K562 (cell line): ENCODE data around the gene TMEM120B. TPM values are rescaled to one million over a fixed set of nuclear protein-coding genes. Genes with fewer than 3 reads are reported as not detected.

Source experiments
- FOS ChIP-seq: IDR thresholded peaks from 3 replicates; pipeline ENCODE4 v1.6.1; 2011; ENCODE audit not compliant: insufficient read length; ENCODE audit errors: extremely low read depth
- FOXJ3 ChIP-seq: sonication (generic); formaldehyde crosslinking; IDR thresholded peaks from 2 replicates; pipeline ENCODE4 v1.4.0; 2020; ENCODE audit warnings: mild to moderate bottlenecking, missing genetic modification reagents
- HDAC6 ChIP-seq: IDR thresholded peaks from 2 replicates; pipeline ENCODE4 v1.6.1; 2012; ENCODE audit warnings: low read depth, mild to moderate bottlenecking, control low read depth, inconsistent platforms, low read length, moderate library complexity
- HNRNPK ChIP-seq: fragments of 200-400 bp; formaldehyde crosslinking; IDR thresholded peaks from one replicate; pipeline ENCODE4 v1.6.1; 2018; ENCODE audit warnings: mild to moderate bottlenecking, low read depth, low read length; ENCODE audit not compliant: poor library complexity, severe bottlenecking
- MEF2D ChIP-seq: conservative IDR thresholded peaks from 2 replicates; pipeline ENCODE4 v1.6.1; 2016; ENCODE audit warnings: low read depth, missing genetic modification characterization, missing compliant biosample characterization
- NELFE ChIP-seq: IDR thresholded peaks from 2 replicates; pipeline ENCODE4 v1.6.1; 2011; ENCODE audit warnings: mild to moderate bottlenecking; ENCODE audit not compliant: insufficient read depth, insufficient read length
- PHTF2 ChIP-seq: fragments of 250-450 bp; sonication (Bioruptor Pico); IDR thresholded peaks from 2 replicates; pipeline ENCODE4 v1.5.0; 2021; ENCODE audit warnings: mild to moderate bottlenecking
- POLR2G ChIP-seq: fragments of 200-400 bp; formaldehyde crosslinking; IDR thresholded peaks from 2 replicates; pipeline ENCODE4 v1.6.1; 2017; ENCODE audit warnings: low read depth, mild to moderate bottlenecking, antibody characterized with exemption, low read length, moderate library complexity
- RBFOX2 ChIP-seq: fragments of 200-400 bp; formaldehyde crosslinking; IDR thresholded peaks from 2 replicates; pipeline ENCODE4 v1.6.1; 2017; ENCODE audit warnings: low read depth, mild to moderate bottlenecking, low read length, moderate library complexity
- RFX1 ChIP-seq: fragments of 450-650 bp; IDR thresholded peaks from 2 replicates; pipeline ENCODE4 v1.6.1; 2016; ENCODE audit warnings: mild to moderate bottlenecking, moderate library complexity
- RNF219 ChIP-seq: fragments of 250-450 bp; sonication (Bioruptor Pico); IDR thresholded peaks from 2 replicates; pipeline ENCODE4 v1.5.0; 2022; ENCODE audit warnings: mild to moderate bottlenecking
- SIN3A ChIP-seq, 2 experiments: fragments of 150-350 bp in 1 of 2; IDR thresholded peaks; 2 replicates each; pipeline ENCODE4 v1.6.1; 2011 to 2016; ENCODE audit warnings: borderline replicate concordance in 2 of 2, low read depth in 2 of 2, low read length in 2 of 2, mild to moderate bottlenecking in 2 of 2, moderate library complexity in 2 of 2; ENCODE audit not compliant: control insufficient read depth in 1 of 2
- SMAD2 ChIP-seq: fragments of 150-350 bp; IDR thresholded peaks from 2 replicates; pipeline ENCODE4 v1.6.1; 2014; ENCODE audit warnings: low read depth, mild to moderate bottlenecking, low read length
- ZNF121 ChIP-seq: sonication (generic); formaldehyde crosslinking; conservative IDR thresholded peaks from 2 replicates; pipeline ENCODE4 v1.8.0; 2022; ENCODE audit warnings: missing genetic modification reagents
- ZNF3 ChIP-seq: fragments of 250-450 bp; sonication (Bioruptor Pico); IDR thresholded peaks from 2 replicates; pipeline ENCODE4 v1.5.0; 2021; ENCODE audit warnings: mild to moderate bottlenecking, moderate library complexity
- polyA plus RNA-seq, 8 experiments: library from polyadenylated mRNA; depleted of rRNA in 4 of 8; stranded (reverse) in 5 of 8; unstranded in 3 of 8; fragments of >200 nt; fragmentation: Nextera tagmentation in 2 of 8; fragmentation: Illumina TruSeq in 1 of 8; extraction: Ambion mirVana in 2 of 8; extraction: Trizol in 1 of 8; gene quantifications; 2 replicates each; pipeline versions ENCODE4 v1.2.1 to v1.2.3, GENCODE V29; 2011 to 2014; ENCODE audit warnings: inconsistent platforms in 1 of 8, missing spikeins in 1 of 8
- total RNA-seq, 7 experiments: library from RNA; depleted of rRNA in 6 of 7; stranded (reverse); fragments of >200 nt in 6 of 7; fragmentation: Illumina TruSeq in 2 of 7; extraction: Trizol in 2 of 7; gene quantifications; 2 replicates each; pipeline versions ENCODE4 v1.2.1 to v1.2.3, GENCODE V29; 2011 to 2021; ENCODE audit warnings: low replicate concordance in 1 of 7

TMEM120B gene
- total and polyA plus RNA-seq, 9 of the 15 experiments (the other 6 are each of a cell fraction or from before 2014, with no cell fraction given), result 1.7 to 18.6 (median 7.4) TPM

- no peak for TF ChIP-seq HDAC6
- 0 out of 4 replicates have a peak, but pooled peaks of 1 of the 2 experiments have one; percentile 7 for TF ChIP-seq SIN3A (IDR thresholded peaks at IDR 0.05; ENCODE audit: borderline replicate concordance in 2 of 2, control insufficient read depth in 1 of 2, low read depth in 2 of 2, low read length in 2 of 2)
- no peak for TF ChIP-seq ZNF3 (CRISPR knock-in tag)
- 0 out of 2 replicates have a peak, but pooled peaks have one; percentile 25 for TF ChIP-seq MEF2D
- no peak for TF ChIP-seq RFX1
- TF ChIP-seq SMAD2, result no peak
- TF ChIP-seq ZNF121 (CRISPR knock-in tag), result no peak
- no peak for TF ChIP-seq PHTF2 (CRISPR knock-in tag)
- TF ChIP-seq HNRNPK, result no peak
- no peak for TF ChIP-seq FOS
- no peak for TF ChIP-seq FOXJ3 (CRISPR knock-in tag)
- TF ChIP-seq NELFE, result no peak
- no peak for TF ChIP-seq RNF219 (CRISPR knock-in tag)
- TF ChIP-seq POLR2G, result peak; percentile 5
- no peak for TF ChIP-seq RBFOX2
These were observed 99.8 kb downstream of the TMEM120B start (continued) for GRCh38 chr12:121812320-121812871.
